ENCODE data around the gene MIAT. TPM values are rescaled to one million over a fixed set of nuclear protein-coding genes. Genes with fewer than 3 reads are reported as not detected.

Gene MIAT
- polyA plus RNA-seq, 1 donor (not counting 4 experiments of a cell fraction or from before 2014, with no cell fraction given) = 0.04 TPM

- peaks cover 5% of the 10 kb centered on the region for H3K4me1 ChIP-seq (ENCODE audit: control insufficient read depth, extremely low read depth, insufficient read depth, low read length)
These were observed 49.7 kb downstream of the MIAT start for GRCh38 chr22:26707090-26707489.

GRCh38 chr22:26707581-26707980 is 50.2 kb downstream of the MIAT start:
- dilution Hi-C loops (cut with MboI; ENCODE audit: extremely low pct_ligation_motif_present, low sequenced_read_pairs) = no loop called here
- Histone ChIP-seq H3K9ac (ENCODE audit: control insufficient read depth, extremely low read depth, insufficient read depth, low read length) (no peak overlapping the region), H3K4me2 (ENCODE audit: control insufficient read depth, extremely low read depth, insufficient read depth, low read depth, low read length) (no peak overlapping the region), H3K9me1 (ENCODE audit: control insufficient read depth, extremely low read depth, insufficient read depth, low read length) (no peaks in the 10 kb centered on the region), H3K4me1 (ENCODE audit: control insufficient read depth, extremely low read depth, insufficient read depth, low read length) (peaks cover 5% of the 10 kb centered on the region), H2AFZ (ENCODE audit: control insufficient read depth, low read length) (no peak overlapping the region), H3K36me3 (ENCODE audit: control insufficient read depth in 2 of 2, extremely low read depth in 1 of 2, insufficient read depth in 2 of 2, low read length in 2 of 2) (no peaks in the 10 kb centered on the region), H3K27me3 (ENCODE audit: control insufficient read depth, extremely low read depth, insufficient read depth, low read length) (no peaks in the 10 kb centered on the region), H3K27ac (ENCODE audit: control insufficient read depth, insufficient read depth, low read length) (no peak overlapping the region), H3K9me3 (ENCODE audit: control insufficient read depth, low read depth, low read length) (no peaks in the 10 kb centered on the region), H3K4me3 (ENCODE audit: control insufficient read depth in 2 of 3, extremely low read depth in 1 of 3, insufficient read depth in 2 of 3, low read depth in 1 of 3, low read length in 3 of 3) (no peak overlapping the region), H4K20me1 (ENCODE audit: control insufficient read depth, extremely low read depth, insufficient read depth, low read length) (no peaks in the 10 kb centered on the region), H3K79me2 (ENCODE audit: control insufficient read depth, insufficient read depth, low read length) (no peaks in the 10 kb centered on the region)
- DNase-seq (ENCODE audit: low read depth, low spot score) (no peak), FAIRE-seq (no peak)
- no peak for TF ChIP-seq CTCF (optimal IDR thresholded peaks at IDR 0.05 in 1 of 3, IDR thresholded peaks at IDR 0.05 in 1 of 3, conservative IDR thresholded peaks at IDR 0.05 in 1 of 3; ENCODE audit: extremely low read depth in 1 of 3, insufficient read depth in 2 of 3, low read length in 3 of 3)
- no peak for TF ChIP-seq EZH2 (IDR thresholded peaks at IDR 0.05; ENCODE audit: low read length)

More at GRCh38 chr22:26707090-26707489, 49.7 kb downstream of the MIAT start:
- no peak for TF ChIP-seq EZH2 (IDR thresholded peaks at IDR 0.05; ENCODE audit: low read length)
- no peak for TF ChIP-seq CTCF (optimal IDR thresholded peaks at IDR 0.05 in 1 of 3, IDR thresholded peaks at IDR 0.05 in 1 of 3, conservative IDR thresholded peaks at IDR 0.05 in 1 of 3; ENCODE audit: extremely low read depth in 1 of 3, insufficient read depth in 2 of 3, low read length in 3 of 3)
- dilution Hi-C loops (cut with MboI; ENCODE audit: extremely low pct_ligation_motif_present, low sequenced_read_pairs) = no loop called here
- no peaks in the 10 kb centered on the region for H3K27me3 ChIP-seq (ENCODE audit: control insufficient read depth, extremely low read depth, insufficient read depth, low read length)
- no peaks in the 10 kb centered on the region for H4K20me1 ChIP-seq (ENCODE audit: control insufficient read depth, extremely low read depth, insufficient read depth, low read length)
- H3K4me2 ChIP-seq (ENCODE audit: control insufficient read depth, extremely low read depth, insufficient read depth, low read depth, low read length) = no peak overlapping the region
- no peak for DNase-seq (ENCODE audit: low read depth, low spot score)
- no peak overlapping the region for H2AFZ ChIP-seq (ENCODE audit: control insufficient read depth, low read length)
- no peak overlapping the region for H3K9ac ChIP-seq (ENCODE audit: control insufficient read depth, extremely low read depth, insufficient read depth, low read length)
- no peak overlapping the region for H3K4me3 ChIP-seq (ENCODE audit: control insufficient read depth in 2 of 3, extremely low read depth in 1 of 3, insufficient read depth in 2 of 3, low read depth in 1 of 3, low read length in 3 of 3)
- H3K9me3 ChIP-seq (ENCODE audit: control insufficient read depth, low read depth, low read length) = no peaks in the 10 kb centered on the region
- no peaks in the 10 kb centered on the region for H3K79me2 ChIP-seq (ENCODE audit: control insufficient read depth, insufficient read depth, low read length)
- H3K36me3 ChIP-seq (ENCODE audit: control insufficient read depth in 2 of 2, extremely low read depth in 1 of 2, insufficient read depth in 2 of 2, low read length in 2 of 2) = no peaks in the 10 kb centered on the region
- H3K27ac ChIP-seq (ENCODE audit: control insufficient read depth, insufficient read depth, low read length) = no peak overlapping the region
- no peaks in the 10 kb centered on the region for H3K9me1 ChIP-seq (ENCODE audit: control insufficient read depth, extremely low read depth, insufficient read depth, low read length)
- no peak for FAIRE-seq
